Right cardiac atrium (tissue), 5 donors: ENCODE measurements around the gene CROT. TPM values are rescaled to one million over a fixed set of nuclear protein-coding genes. Genes with fewer than 3 reads are reported as not detected.
A peak's percentile ranks its signal among the peaks of the same experiment; 100 is the strongest.
"Not testable (repeated sequence)": the region's sequence is repeated elsewhere in the genome, so short reads cannot be mapped to it uniquely, and the experiment has no call there.

Source experiments
- ATAC-seq, 2 donors: fragments of 200-7000 bp; cut with Tn5 transposase; one replicate each; pipeline versions ENCODE4 v1.8.0 to v1.9.1; 2020; ENCODE audit warnings: moderate library complexity in 2 of 2, mild to moderate bottlenecking in 1 of 2
- DNase-seq, 3 donors: peaks; one replicate each; pipeline ENCODE4 v3.0.0-alpha.2; 2020
- H3K27ac ChIP-seq: one replicate; pipeline ENCODE4 v1.5.1; 2013; ENCODE audit warnings: mild to moderate bottlenecking, low read length, control low read depth, moderate library complexity
- H3K27me3 ChIP-seq: one replicate; pipeline ENCODE4 v1.6.1; 2013; ENCODE audit not compliant: control insufficient read depth, insufficient read depth
- H3K4me1 ChIP-seq: one replicate; pipeline ENCODE4 v1.6.1; 2013; ENCODE audit warnings: low read length; ENCODE audit not compliant: control insufficient read depth, insufficient read depth
- H3K4me3 ChIP-seq: one replicate; pipeline ENCODE4 v1.5.1; 2013; ENCODE audit warnings: low read length, control low read depth
- H3K9me3 ChIP-seq: one replicate; pipeline ENCODE4 v1.6.1; 2013; ENCODE audit warnings: low read length; ENCODE audit not compliant: control insufficient read depth
- WGBS: extraction: QIAGEN DNeasy Blood & Tissue Kit; methylation state at CpG from one replicate; pipeline ENCODE4 v1.1.7; 2013; 5-methylcytosine and 5-hydroxymethylcytosine counted together
- intact Hi-C, 4 donors: fragments of 100-400 bp; cut with DNase I; formaldehyde crosslinking; loops; one replicate each; pipeline versions ENCODE4 v1.11.0 to v1.14.0; 2022 to 2023
- long read RNA-seq, 4 donors: library from polyadenylated mRNA; unstranded; transcript quantifications; one replicate each; pipeline ENCODE4 v2.0.0, GENCODE V29; 2020 to 2021
- polyA plus RNA-seq: library from polyadenylated mRNA; stranded (reverse); fragments of 200-250 nt; gene quantifications from one replicate; pipeline ENCODE4 v1.2.3, GENCODE V29; 2013
- total RNA-seq, 4 donors: library from RNA; stranded (reverse); fragmentation: NEBNext Ultra II Directional; extraction: Animal tissue kit (Norgen Biotek cat#: 25700); gene quantifications; one replicate each; pipeline ENCODE4 v1.2.1, GENCODE V29; 2021
- donor health status: healthy with polysubstance abuse.
- donor health status: DM: no; HTN: yes; CAD: no.
- donor health status: DM: no; HTN: no; CAD: no.
- donor health status: DM: no; HTN: yes; CAD: no; lungs with severe emphysema.
- donor health status: DM: yes; HTN: yes; CAD: no.

Gene CROT, protein sequence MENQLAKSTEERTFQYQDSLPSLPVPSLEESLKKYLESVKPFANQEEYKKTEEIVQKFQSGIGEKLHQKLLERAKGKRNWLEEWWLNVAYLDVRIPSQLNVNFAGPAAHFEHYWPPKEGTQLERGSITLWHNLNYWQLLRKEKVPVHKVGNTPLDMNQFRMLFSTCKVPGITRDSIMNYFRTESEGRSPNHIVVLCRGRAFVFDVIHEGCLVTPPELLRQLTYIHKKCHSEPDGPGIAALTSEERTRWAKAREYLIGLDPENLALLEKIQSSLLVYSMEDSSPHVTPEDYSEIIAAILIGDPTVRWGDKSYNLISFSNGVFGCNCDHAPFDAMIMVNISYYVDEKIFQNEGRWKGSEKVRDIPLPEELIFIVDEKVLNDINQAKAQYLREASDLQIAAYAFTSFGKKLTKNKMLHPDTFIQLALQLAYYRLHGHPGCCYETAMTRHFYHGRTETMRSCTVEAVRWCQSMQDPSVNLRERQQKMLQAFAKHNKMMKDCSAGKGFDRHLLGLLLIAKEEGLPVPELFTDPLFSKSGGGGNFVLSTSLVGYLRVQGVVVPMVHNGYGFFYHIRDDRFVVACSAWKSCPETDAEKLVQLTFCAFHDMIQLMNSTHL
- total RNA-seq (10 to 100 TPM in 2 of 4 donors, 1 to 10 TPM in 2; 7.1 to 13.3 (median 10.5) TPM), polyA plus RNA-seq (6.3 TPM)
- long read RNA-seq, donor 1, transcript CROT-201 (18 exons, 3,175 nt) = major isoform, 9 of 14 reads
- long read RNA-seq, donor 1, partial matches to known transcripts = 1 of 14 reads
- long read RNA-seq, donor 1, other reads (novel, unspliced or antisense) = 3 of 14 reads
- long read RNA-seq, donor 2, transcript CROT-201 (18 exons, 3,175 nt) = major isoform, 5 of 6 reads
- long read RNA-seq, donor 2, partial matches to known transcripts = 0 of 6 reads
- long read RNA-seq, donor 2, other reads (novel, unspliced or antisense) = 0 of 6 reads
- long read RNA-seq, donor 3, transcript CROT-201 (18 exons, 3,175 nt) = major isoform, 19 of 21 reads
- long read RNA-seq, donor 3, partial matches to known transcripts = 1 of 21 reads
- long read RNA-seq, donor 3, other reads (novel, unspliced or antisense) = 1 of 21 reads
- long read RNA-seq, donor 4, transcript CROT-201 (18 exons, 3,175 nt) = major isoform, 12 of 14 reads
- long read RNA-seq, donor 4, partial matches to known transcripts = 1 of 14 reads
- long read RNA-seq, donor 4, other reads (novel, unspliced or antisense) = 1 of 14 reads

DNA sequence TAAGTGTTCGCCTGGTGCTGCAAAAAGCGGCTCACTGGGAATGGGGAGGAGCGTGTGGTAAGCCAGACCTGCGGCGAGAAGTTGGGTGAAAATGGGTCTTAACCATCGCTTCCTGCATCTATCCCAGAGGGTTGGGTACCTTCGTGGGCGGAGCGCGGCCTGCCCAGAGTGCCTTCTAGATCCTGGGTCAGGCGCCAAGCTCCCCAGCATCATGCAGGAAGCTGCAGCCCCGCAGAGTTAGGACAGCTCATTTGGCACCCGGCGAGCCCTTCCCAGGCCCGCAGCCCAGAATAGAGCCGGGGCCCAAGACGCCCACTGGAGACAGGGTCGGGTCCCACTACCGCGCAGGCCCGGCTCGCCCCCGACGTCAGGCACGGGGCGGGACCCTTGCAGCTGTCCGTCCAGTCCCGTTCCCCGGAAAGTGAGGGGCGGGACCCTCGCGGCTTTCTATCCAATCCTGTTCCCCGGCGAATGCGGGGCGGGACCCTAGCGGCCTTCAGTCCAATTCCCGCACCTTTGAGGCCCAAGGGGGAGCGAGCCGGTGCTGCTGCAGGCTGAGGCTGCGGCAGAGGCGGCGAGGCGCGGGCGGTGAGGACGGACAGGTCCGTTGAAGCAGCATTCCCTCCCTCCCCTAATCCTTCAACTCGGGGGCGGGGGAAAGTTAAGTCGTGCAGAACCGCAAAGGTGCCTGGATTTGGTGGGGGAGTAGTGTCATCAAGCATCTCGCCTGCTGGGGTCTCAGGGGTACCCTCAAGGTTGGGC is at the start of gene CROT:
Gene CROT, plus strand, starts transcription at position 499 of the 762 bp plus-strand sequence. CDS start 3,405 bp downstream, outside the sequence.
- H3K4me1 ChIP-seq = no peaks in the 10 kb centered on the region
- peak within 1 kb of the TSS; percentile 59 for H3K27ac ChIP-seq
- WGBS = under 1% methylated on average over 53 of the region's 53 CpGs
- H3K9me3 ChIP-seq = no peaks in the 10 kb centered on the region
- DNase-seq (peak; percentile 97 to 99 (median 98)), ATAC-seq (peak; percentile 100)
- intact Hi-C loops = no loop called here
- H3K27me3 ChIP-seq = no peaks in the 10 kb centered on the region
- H3K4me3 ChIP-seq = peak within 1 kb of the TSS; percentile 58

DNA sequence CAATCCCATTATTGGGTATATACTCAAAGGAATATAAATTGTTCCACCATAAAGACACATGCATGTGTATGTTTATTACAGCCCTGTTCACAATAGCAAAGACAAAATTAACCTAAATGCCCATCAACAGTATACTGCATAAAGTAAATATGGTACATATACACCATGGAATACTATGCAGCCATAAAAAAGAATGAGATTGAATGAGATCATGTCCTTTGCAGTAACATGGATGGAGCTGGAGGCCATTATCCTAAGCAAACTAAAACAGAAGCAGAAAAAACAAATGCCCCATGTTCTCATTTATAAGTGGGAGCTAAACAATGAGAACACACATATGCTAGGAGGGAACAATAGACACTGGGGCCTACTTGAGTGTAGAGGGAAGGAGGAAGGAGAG is 44.7 kb upstream of the CROT start:
- Histone ChIP-seq H3K9me3 (no peaks in the 10 kb centered on the region), H3K27ac (no peak overlapping the region), H3K4me3 (no peak overlapping the region), H3K4me1 (no peaks in the 10 kb centered on the region), H3K27me3 (no peaks in the 10 kb centered on the region)
- ATAC-seq = no peak
- intact Hi-C loops = no loop called here
- DNase-seq = no peak

DNA sequence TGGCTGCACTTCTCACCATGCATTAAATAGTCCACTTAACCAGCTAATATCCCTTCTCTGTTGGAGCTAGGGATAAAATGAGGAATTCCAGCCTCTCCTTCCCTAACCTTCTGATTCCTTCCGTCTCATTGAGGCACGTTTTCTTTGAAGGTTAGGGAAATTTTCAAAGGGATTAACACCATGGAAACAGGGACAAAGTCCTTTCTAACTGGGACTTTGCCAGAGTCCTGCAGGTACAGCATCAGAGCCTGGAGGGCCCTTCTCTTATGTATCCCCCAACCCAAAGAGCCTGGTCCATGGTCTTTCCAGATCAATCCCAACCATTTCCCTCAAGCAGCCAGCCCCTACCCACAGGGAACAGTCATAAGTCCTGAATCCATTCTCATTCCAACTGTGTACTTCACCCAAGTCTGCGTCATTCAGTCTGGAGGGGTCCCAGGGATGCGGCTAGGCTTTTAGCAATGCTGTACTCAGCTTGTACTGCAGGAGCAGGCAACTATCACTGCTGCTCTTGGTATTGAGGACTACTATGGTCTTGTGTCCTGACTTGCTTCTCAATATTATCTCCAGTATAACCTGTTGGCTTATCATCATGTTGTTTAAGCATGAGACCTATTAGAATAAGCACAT is 34.6 kb upstream of the CROT start:
- no peak for DNase-seq
- no peaks in the 10 kb centered on the region for H3K4me1 ChIP-seq
- H3K9me3 ChIP-seq = no peaks in the 10 kb centered on the region
- WGBS = 75% methylated on average over 4 of the region's 4 CpGs
- H3K4me3 ChIP-seq = no peak overlapping the region
- intact Hi-C loops = loop anchor here in 1 of 4 donors (5.0 kb wide), 1 partner anchor 106 kb away; no protein-coding TSS in a partner anchor
- H3K27me3 ChIP-seq = no peaks in the 10 kb centered on the region
- no peak overlapping the region for H3K27ac ChIP-seq
- ATAC-seq = no peak

DNA sequence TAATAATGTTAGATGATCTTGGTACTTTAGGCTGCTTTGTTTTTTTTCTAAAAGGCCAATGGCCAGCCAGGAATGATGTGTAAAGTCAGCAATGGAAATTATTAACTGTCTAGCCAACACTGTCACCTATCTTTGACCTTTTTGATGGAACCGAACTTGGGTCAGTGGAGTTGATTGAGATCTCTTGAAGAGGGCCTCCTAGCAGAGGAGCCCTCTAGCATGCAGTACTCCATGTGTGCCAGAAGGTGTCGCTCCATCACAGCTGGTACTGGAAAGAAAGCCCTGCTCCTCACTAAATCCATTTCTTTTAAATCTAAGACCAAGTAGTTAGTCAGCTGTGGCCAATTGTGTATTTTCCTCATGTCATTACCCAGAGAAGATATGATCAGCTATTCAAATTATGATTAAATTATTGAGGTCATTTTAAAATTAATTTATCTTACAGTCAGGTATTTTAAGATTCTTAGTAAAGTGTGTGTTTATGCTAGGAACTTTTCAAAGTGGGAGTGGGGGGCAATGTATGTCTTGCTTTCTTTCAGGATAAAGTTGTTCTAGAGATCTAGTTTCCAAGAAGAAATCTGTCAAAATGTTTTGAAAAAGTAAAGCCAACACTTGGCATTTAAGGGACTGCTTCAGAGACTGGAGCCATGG is 33.1 kb upstream of the CROT start:
- H3K4me1 ChIP-seq = no peaks in the 10 kb centered on the region
- no peak overlapping the region for H3K27ac ChIP-seq
- DNase-seq (peak in 2 of 3 donors; percentile 32 to 56), ATAC-seq (peak in 1 of 2 donors; percentile 88)
- H3K4me3 ChIP-seq = no peak overlapping the region
- H3K27me3 ChIP-seq = no peaks in the 10 kb centered on the region
- 20% methylated on average over 2 of the region's 2 CpGs for WGBS
- intact Hi-C loops = loop anchor here in 3 of 4 donors (1.0 to 5.0 kb wide), 3 partner anchors 104 to 105 kb away; no protein-coding TSS in a partner anchor
- no peaks in the 10 kb centered on the region for H3K9me3 ChIP-seq

DNA sequence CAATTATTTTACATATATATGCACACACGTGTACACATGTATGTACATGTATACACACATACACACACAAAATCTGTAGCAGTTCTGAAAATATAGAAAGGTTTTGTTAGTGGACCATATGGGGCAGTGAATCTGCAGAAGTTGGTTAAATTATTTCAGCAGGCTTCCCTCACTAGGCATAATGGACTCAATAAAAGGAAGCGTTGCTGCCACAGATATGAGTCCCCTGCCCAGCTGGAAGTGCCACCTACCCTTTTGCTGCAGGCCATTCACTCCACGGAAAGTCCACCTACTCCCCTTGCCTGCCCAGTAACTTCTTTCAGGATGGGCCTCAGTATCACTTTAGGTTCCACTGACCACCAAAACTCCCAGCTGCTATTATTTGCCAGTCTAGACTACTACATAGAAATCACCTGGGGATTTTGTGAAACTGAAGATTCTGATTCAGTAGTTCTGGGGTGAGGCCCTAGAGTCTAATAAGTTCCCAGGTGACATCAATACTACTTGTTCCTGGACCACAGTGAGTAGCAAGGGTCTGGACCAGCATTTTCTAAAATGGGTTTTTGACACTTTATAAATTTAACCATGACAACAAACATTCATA is 29.3 kb upstream of the CROT start:
- H3K27me3 ChIP-seq = no peaks in the 10 kb centered on the region
- no peaks in the 10 kb centered on the region for H3K9me3 ChIP-seq
- no peak overlapping the region for H3K27ac ChIP-seq
- no peaks in the 10 kb centered on the region for H3K4me1 ChIP-seq
- H3K4me3 ChIP-seq = no peak overlapping the region
- WGBS = 73% methylated on average over 3 of the region's 3 CpGs
- ATAC-seq (no peak), DNase-seq (no peak)
- intact Hi-C loops = no loop called here

DNA sequence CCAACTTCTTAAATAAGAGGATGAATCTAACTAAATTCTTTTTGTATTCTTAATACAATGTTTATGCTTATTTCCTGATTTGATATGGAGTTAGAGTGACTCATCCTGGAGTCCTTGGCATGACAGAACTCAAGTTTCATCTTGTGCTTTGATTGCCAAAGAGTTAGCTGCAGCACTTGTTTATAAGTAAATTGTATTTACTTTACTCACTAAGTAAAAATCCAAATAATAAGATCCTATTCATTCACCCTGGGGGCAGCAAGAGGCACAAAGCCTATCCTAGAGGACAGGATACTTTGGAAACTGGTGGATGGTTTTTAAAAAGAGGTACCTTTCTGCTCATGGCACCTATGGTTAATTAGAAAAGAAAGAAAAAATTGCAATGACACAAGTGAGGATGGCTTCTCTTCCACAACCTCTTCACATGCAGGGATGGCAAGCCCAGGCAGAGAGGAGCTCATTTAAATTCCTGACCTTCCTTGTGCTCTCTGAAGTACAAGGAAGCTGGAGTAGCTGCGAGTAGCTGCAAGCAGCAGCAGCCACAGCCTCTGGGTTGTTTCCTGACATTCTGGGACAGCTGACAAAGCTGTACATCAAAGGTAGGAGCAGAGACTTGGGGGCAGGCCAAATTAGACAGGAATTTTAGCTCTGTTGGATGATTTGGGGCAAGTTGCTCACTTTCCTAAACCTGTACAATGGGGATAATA is 28.5 kb upstream of the CROT start:
- no peak overlapping the region for H3K27ac ChIP-seq
- no peak overlapping the region for H3K4me3 ChIP-seq
- no peaks in the 10 kb centered on the region for H3K9me3 ChIP-seq
- H3K4me1 ChIP-seq = no peaks in the 10 kb centered on the region
- WGBS = 31% methylated on average over 1 of the region's 1 CpG
- intact Hi-C loops = no loop called here
- no peak for ATAC-seq
- no peaks in the 10 kb centered on the region for H3K27me3 ChIP-seq
- no peak for DNase-seq

DNA sequence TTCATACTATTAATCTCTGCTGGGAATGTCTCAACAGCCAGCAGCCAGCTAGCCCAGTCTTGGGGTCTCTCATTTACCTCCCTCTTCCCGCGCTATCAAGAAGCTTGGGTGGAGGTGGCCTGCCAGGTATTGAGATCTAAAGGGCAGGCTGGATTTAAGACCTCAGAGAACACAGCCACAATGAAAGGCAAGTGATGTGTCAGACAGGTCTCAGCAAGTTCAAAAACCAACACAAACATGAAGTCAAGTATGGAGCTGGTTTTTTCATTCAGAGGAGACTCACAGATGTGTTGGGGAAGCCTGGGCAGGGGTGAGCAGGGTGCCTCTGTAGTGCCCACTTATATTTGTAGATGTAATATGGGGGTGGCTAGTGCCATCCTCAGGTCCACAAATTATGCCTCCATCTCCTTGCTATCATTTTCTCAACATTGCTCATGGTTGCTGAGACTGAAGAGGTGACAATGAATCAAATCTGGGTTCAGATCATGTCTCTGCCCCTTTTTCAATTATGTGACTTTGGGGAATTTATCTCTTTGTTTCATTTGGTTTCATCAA is 27.7 kb upstream of the CROT start:
- DNase-seq = no peak
- Histone ChIP-seq H3K9me3 (no peaks in the 10 kb centered on the region), H3K4me3 (no peak overlapping the region), H3K27me3 (no peaks in the 10 kb centered on the region), H3K4me1 (no peaks in the 10 kb centered on the region), H3K27ac (no peak overlapping the region)
- ATAC-seq = no peak
- WGBS = 98% methylated on average over 2 of the region's 2 CpGs
- intact Hi-C loops = no loop called here

DNA sequence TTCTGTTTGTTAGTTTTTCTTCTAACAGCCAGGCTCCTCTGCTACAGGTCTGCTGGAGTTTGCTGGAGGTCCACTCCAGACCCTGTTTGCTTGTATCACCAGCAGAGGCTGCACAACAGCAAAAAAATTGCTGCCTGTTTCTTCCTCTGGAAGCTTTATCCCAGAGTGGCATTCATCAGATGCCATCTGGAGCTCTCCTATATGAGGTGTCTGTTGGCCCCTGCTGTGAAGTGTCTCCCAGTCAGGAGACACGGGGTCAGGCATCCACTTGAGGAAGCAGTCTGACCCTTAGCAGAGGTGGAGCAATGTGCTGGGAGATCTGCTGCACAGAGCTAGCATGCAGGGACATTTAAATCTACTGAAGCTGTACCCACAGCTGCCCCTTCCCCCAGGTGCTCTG is 26.7 kb upstream of the CROT start:
- H3K4me1 ChIP-seq = no peaks in the 10 kb centered on the region
- no peak overlapping the region for H3K4me3 ChIP-seq
- peak in 1 of 2 donors; percentile 21 for ATAC-seq
- H3K9me3 ChIP-seq = no peaks in the 10 kb centered on the region
- DNase-seq = no peak
- H3K27ac ChIP-seq = no peak overlapping the region
- H3K27me3 ChIP-seq = no peaks in the 10 kb centered on the region
- intact Hi-C loops = no loop called here
- 27% methylated on average over 1 of the region's 1 CpG for WGBS

DNA sequence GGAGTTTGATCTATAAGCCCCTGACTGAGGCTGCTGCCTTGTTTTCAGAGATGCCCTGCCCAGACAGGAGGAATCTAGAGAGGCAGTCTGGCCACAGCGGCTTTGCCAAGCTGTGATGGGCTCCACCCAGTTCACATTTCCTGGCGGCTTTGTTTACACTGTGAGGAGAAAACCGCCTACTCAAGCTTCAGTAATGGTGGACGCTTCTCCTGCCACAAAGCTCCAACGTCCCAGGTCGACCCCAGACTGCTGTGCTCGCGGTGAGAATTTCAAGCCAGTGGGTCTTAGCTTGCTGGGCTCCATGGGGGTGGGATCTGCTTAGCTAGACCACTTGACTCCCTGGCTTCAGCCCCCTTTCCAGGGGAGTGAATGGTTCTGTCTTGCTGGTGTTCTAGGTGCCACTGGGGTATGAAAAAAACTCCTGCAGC is 26.3 kb upstream of the CROT start:
- H3K9me3 ChIP-seq, H3K27me3 ChIP-seq, intact Hi-C loops, H3K4me3 ChIP-seq, H3K27ac ChIP-seq, H3K4me1 ChIP-seq: not testable (repeated sequence)
- 59% methylated on average over 8 of the region's 8 CpGs for WGBS
- peak in 1 of 2 donors; percentile 67 for ATAC-seq
- peak in 2 of 3 donors; percentile 20 to 43 for DNase-seq
